ENCODE measurements around the gene MVK.

The MVK gene

GRCh38 chr12:109624467-109624866 is 50.9 kb downstream of the MVK start:
- no peak for TF ChIP-seq CTCF (IDR thresholded peaks at IDR 0.05; ENCODE audit: low read depth, low read length, missing control alignments)
- no peak for DNase-seq (ENCODE audit: low read depth)
- no peak overlapping the region for H3K4me3 ChIP-seq (ENCODE audit: low read depth, low read length)

- no peak overlapping the region for H3K4me3 ChIP-seq (ENCODE audit: low read depth, low read length)
- no peak for DNase-seq (ENCODE audit: low read depth)
- TF ChIP-seq CTCF (IDR thresholded peaks at IDR 0.05; ENCODE audit: low read depth, low read length, missing control alignments) = no peak
These were observed 51.6 kb downstream of the MVK start for GRCh38 chr12:109625131-109625559.

DNA sequence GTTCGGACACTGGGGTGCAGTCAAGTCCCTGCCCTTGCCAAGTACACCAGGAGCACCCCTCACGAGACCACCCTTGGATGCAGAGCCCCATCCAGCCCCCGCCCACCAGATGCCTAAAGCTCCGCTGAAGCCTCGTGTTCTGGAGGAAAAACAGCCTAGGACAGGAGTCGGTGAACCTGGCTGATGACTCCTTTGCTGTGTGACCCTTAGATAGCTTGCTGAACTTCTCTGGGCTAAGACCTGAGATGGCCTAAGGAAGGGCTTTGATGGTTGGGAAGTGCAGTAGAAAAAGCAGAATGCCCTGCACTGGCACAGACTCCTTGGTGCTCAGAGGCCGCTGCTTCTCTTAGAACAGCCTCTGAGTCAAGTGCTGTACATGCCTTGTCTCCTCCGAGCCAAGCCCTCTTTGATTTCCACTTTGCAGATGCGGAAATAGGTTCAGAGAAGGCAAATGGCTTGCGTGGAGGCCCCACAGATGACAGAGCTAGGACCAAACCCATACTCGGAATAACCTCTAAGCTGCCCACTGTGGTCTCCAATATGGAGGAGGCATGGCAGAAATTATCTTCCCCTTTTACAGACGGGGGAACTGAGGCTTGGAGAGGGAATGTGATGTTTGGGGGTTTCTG is 52.3 kb downstream of the MVK start:
- no peak overlapping the region for H3K4me3 ChIP-seq (ENCODE audit: low read depth, low read length)
- TF ChIP-seq CTCF (IDR thresholded peaks at IDR 0.05; ENCODE audit: low read depth, low read length, missing control alignments) = no peak
- no peak for DNase-seq (ENCODE audit: low read depth)

- no peak for TF ChIP-seq CTCF (IDR thresholded peaks at IDR 0.05; ENCODE audit: low read depth, low read length, missing control alignments)
- no peak for DNase-seq (ENCODE audit: low read depth)
- H3K4me3 ChIP-seq (ENCODE audit: low read depth, low read length) = no peak overlapping the region
These were observed 53.0 kb downstream of the MVK start for GRCh38 chr12:109626378-109627115.

- no peak overlapping the region for H3K4me3 ChIP-seq (ENCODE audit: low read depth, low read length)
- DNase-seq (ENCODE audit: low read depth) = no peak
- TF ChIP-seq CTCF (IDR thresholded peaks at IDR 0.05; ENCODE audit: low read depth, low read length, missing control alignments) = no peak
These were observed 54.0 kb downstream of the MVK start for GRCh38 chr12:109627633-109628032.

GRCh38 chr12:109630107-109630506 is 56.5 kb downstream of the MVK start:
- H3K4me3 ChIP-seq (ENCODE audit: low read depth, low read length) = no peak overlapping the region
- no peak for TF ChIP-seq CTCF (IDR thresholded peaks at IDR 0.05; ENCODE audit: low read depth, low read length, missing control alignments)
- DNase-seq (ENCODE audit: low read depth) = no peak

DNA sequence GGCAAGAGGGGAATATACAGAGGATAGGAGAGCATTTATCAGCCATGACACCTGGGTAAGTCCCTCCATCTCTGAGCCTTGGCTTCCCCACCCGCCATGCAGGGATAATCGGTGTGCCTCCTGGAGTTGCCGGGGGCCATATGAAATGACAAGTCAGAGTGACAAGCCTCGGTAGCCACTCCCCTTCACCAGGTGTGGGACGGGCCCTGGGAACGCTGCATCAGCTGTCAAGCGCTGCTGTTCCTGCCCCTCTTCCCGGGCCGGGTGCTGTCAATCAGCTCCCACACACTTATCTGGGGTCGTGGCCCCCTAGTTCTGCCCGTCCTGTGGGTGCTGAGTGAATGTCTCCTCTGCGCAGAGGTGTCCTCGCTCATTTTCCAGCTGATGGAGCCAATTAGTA is 57.2 kb downstream of the MVK start:
- no peak overlapping the region for H3K4me3 ChIP-seq (ENCODE audit: low read depth, low read length)
- no peak for DNase-seq (ENCODE audit: low read depth)
- TF ChIP-seq CTCF (IDR thresholded peaks at IDR 0.05; ENCODE audit: low read depth, low read length, missing control alignments) = no peak
